Osteoblast (primary cell): ENCODE measurements around the gene WTIP. TPM values are rescaled to one million over a fixed set of nuclear protein-coding genes. Genes with fewer than 3 reads are reported as not detected.

Source experiments
- DNase-seq: peaks from one replicate; pipeline ENCODE4 v3.0.0; 2011; ENCODE audit warnings: low spot score, mixed read lengths; ENCODE audit not compliant: insufficient read length; ENCODE audit errors: missing footprints
- H2AFZ ChIP-seq: 2 replicates; pipeline ENCODE4 v1.6.0; 2011; ENCODE audit warnings: mild to moderate bottlenecking, low read length
- H3K27ac ChIP-seq: 2 replicates; pipeline ENCODE4 v1.5.1; 2011; ENCODE audit warnings: mild to moderate bottlenecking, low read depth, low read length, moderate library complexity
- H3K27me3 ChIP-seq: 2 replicates; pipeline ENCODE4 v1.6.0; 2012; ENCODE audit warnings: mild to moderate bottlenecking, control low read depth, inconsistent platforms, low read length, moderate library complexity; ENCODE audit not compliant: insufficient read depth
- H3K36me3 ChIP-seq: 2 replicates; pipeline ENCODE4 v1.5.1; 2011; ENCODE audit warnings: mild to moderate bottlenecking, low read length, control low read depth, moderate library complexity; ENCODE audit not compliant: insufficient read depth
- H3K4me1 ChIP-seq: 2 replicates; pipeline ENCODE4 v1.5.1; 2011; ENCODE audit warnings: mild to moderate bottlenecking, low read length, control low read depth, moderate library complexity; ENCODE audit not compliant: insufficient read depth
- H3K4me2 ChIP-seq: 2 replicates; pipeline ENCODE4 v1.6.0; 2011; ENCODE audit warnings: mild to moderate bottlenecking, low read length; ENCODE audit not compliant: insufficient read depth
- H3K4me3 ChIP-seq: fragments of 200-600 bp; sonication (generic); 3 replicates; pipeline ENCODE4 v1.5.1; 2012; ENCODE audit warnings: mild to moderate bottlenecking, low read length, inconsistent platforms; ENCODE audit not compliant: insufficient read depth
- H3K79me2 ChIP-seq: 2 replicates; pipeline ENCODE4 v1.6.0; 2012; ENCODE audit warnings: mild to moderate bottlenecking, low read length, control low read depth, inconsistent platforms; ENCODE audit not compliant: insufficient read depth
- H3K9me3 ChIP-seq: 2 replicates; pipeline ENCODE4 v1.5.1; 2011; ENCODE audit warnings: low read depth, low read length, control low read depth
- H4K20me1 ChIP-seq: 2 replicates; pipeline ENCODE4 v1.6.0; 2012; ENCODE audit warnings: mild to moderate bottlenecking, low read length, control low read depth; ENCODE audit not compliant: insufficient read depth
- total RNA-seq: library from RNA; depleted of rRNA; stranded (reverse); fragments of >200 nt; gene quantifications from 2 replicates; pipeline ENCODE4 v1.2.3, GENCODE V29; 2012
- TF ChIP-seq, protein P1 (sequence below): IDR thresholded peaks from 2 replicates; pipeline ENCODE4 v1.5.1; 2011; ENCODE audit warnings: mild to moderate bottlenecking, low read depth, low read length, moderate library complexity; ENCODE audit errors: extremely low read depth

Gene WTIP
- total RNA-seq, 1 donor = 38.7 TPM

DNA sequence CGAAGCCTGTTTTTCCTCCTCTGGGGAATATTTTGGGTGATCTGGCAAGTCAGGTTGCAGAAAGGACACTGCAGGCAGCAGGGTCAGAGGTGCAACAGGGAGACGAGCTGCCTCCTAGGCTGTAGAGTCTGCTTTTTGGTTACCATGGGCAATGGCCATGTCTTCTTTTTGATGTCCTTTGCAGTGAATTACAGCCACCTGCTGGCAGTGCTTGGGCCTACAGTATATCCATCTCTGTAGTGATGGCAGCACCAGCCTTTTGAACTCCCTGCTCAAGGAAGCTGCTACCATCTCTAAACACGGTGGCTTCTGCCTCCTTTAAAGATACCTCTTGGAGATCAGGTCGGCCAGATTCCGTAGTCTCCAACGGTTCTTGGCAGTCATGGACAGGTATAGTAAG, 73.9 kb downstream of the WTIP start:
- DNase-seq = no peak
- TF ChIP-seq, protein P1, sequence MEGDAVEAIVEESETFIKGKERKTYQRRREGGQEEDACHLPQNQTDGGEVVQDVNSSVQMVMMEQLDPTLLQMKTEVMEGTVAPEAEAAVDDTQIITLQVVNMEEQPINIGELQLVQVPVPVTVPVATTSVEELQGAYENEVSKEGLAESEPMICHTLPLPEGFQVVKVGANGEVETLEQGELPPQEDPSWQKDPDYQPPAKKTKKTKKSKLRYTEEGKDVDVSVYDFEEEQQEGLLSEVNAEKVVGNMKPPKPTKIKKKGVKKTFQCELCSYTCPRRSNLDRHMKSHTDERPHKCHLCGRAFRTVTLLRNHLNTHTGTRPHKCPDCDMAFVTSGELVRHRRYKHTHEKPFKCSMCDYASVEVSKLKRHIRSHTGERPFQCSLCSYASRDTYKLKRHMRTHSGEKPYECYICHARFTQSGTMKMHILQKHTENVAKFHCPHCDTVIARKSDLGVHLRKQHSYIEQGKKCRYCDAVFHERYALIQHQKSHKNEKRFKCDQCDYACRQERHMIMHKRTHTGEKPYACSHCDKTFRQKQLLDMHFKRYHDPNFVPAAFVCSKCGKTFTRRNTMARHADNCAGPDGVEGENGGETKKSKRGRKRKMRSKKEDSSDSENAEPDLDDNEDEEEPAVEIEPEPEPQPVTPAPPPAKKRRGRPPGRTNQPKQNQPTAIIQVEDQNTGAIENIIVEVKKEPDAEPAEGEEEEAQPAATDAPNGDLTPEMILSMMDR = peak; percentile 51
- peaks cover 9% of the 10 kb centered on the region for H3K27me3 ChIP-seq
- no peaks in the 10 kb centered on the region for H3K36me3 ChIP-seq
- H3K4me3 ChIP-seq = no peak overlapping the region
- H3K9me3 ChIP-seq = no peaks in the 10 kb centered on the region
- H4K20me1 ChIP-seq = no peaks in the 10 kb centered on the region
- no peaks in the 10 kb centered on the region for H3K79me2 ChIP-seq
- H2AFZ ChIP-seq = no peak overlapping the region
- peaks cover 7% of the 10 kb centered on the region for H3K4me1 ChIP-seq
- no peak overlapping the region for H3K27ac ChIP-seq
- H3K4me2 ChIP-seq = no peak overlapping the region

DNA sequence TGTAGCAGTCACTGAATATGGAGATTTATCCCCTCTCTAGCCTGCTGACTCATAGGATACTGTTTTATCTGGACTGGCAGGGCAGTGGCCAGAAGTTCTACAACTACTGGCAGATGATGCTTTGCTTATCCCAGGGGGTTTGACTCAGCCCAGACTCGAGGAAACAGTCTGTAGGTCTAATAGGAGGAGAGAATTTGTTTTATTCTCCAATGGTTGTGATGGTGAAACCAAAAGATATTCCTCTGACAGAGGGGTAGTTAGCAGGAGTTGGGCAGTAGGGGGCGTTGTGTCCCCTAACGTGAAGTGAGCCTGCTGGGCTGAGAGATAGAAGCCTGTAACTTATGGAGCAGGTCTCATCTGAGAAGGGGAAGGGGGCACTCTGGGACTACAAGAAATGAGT, 74.9 kb downstream of the WTIP start:
- TF ChIP-seq, protein P1 = peak; percentile 71
- peaks cover 7% of the 10 kb centered on the region for H3K4me1 ChIP-seq
- no peak for DNase-seq
- no peak overlapping the region for H3K4me3 ChIP-seq
- no peaks in the 10 kb centered on the region for H3K36me3 ChIP-seq
- no peaks in the 10 kb centered on the region for H4K20me1 ChIP-seq
- no peaks in the 10 kb centered on the region for H3K9me3 ChIP-seq
- H2AFZ ChIP-seq = no peak overlapping the region
- no peak overlapping the region for H3K27ac ChIP-seq
- no peak overlapping the region for H3K4me2 ChIP-seq
- no peaks in the 10 kb centered on the region for H3K79me2 ChIP-seq
- H3K27me3 ChIP-seq = peaks cover 9% of the 10 kb centered on the region

DNA sequence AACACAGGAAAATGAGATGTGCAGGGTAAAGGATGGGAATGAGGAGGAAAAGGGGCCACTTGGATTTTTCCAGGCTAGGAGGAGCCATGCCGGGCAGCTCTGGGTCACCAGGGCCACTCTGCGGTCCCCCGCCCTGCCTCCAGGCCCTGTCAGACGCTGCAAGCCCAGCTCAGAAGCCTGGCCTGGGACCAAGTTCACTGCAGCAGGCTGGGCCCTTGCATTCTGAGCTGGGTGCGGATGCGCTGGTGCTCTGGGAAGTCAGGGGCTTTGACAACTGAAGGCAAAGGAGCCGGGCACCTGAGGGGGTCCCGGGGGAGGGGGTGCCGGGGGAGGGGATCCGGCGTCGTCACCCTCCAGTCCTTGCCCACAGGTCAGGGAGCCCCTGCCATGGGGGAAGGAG, 77.5 kb downstream of the WTIP start:
- H3K4me1 ChIP-seq = peaks cover 7% of the 10 kb centered on the region
- TF ChIP-seq, protein P1 = no peak

DNA sequence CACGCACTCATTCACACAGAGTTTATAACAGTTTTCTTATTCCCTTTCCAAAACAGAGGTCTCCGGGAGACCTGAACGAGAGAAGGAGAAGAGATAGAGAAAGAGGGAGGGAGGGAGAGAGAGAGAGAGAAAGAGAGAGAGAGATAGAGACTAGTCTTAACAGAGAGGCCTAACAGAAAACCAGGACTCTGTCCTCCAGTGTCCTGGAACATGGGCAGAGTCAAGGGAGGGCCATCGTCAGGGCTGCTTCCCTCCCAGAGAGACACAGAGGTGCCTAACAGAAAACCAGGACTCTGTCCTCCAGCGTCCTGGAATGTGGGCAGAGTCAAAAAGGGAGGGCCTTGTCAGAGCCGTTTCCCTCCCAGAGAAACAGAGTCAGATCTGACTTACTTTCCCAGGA, 78.7 kb downstream of the WTIP start:
- no peak overlapping the region for H3K4me3 ChIP-seq

More for the DNA sequence above, 77.5 kb downstream of the WTIP start:
- no peaks in the 10 kb centered on the region for H3K79me2 ChIP-seq
- DNase-seq = no peak
- H3K27ac ChIP-seq = no peak overlapping the region
- no peak overlapping the region for H3K4me3 ChIP-seq
- no peaks in the 10 kb centered on the region for H4K20me1 ChIP-seq
- H2AFZ ChIP-seq = no peak overlapping the region
- no peak overlapping the region for H3K4me2 ChIP-seq
- H3K36me3 ChIP-seq = no peaks in the 10 kb centered on the region
- no peaks in the 10 kb centered on the region for H3K9me3 ChIP-seq
- peaks cover 9% of the 10 kb centered on the region for H3K27me3 ChIP-seq

More for the DNA sequence above, 78.7 kb downstream of the WTIP start:
- H3K27me3 ChIP-seq = peaks cover 9% of the 10 kb centered on the region
- peaks cover 7% of the 10 kb centered on the region for H3K4me1 ChIP-seq
- H3K4me2 ChIP-seq = no peak overlapping the region
- no peak overlapping the region for H3K27ac ChIP-seq
- no peaks in the 10 kb centered on the region for H3K79me2 ChIP-seq
- no peaks in the 10 kb centered on the region for H4K20me1 ChIP-seq
- H3K9me3 ChIP-seq = no peaks in the 10 kb centered on the region
- DNase-seq = no peak
- no peak overlapping the region for H2AFZ ChIP-seq
- TF ChIP-seq, protein P1 = no peak
- no peaks in the 10 kb centered on the region for H3K36me3 ChIP-seq

Other genes starting within 250 kb of the WTIP start
- 25.0 and 29.8 TPM in 2 replicates for gene GARRE1, start 227.2 kb upstream of the WTIP start, total RNA-seq
- gene GPI, start 116.6 kb upstream of the WTIP start, total RNA-seq = 122 and 133 TPM in 2 replicates
- gene PDCD2L, start 77.4 kb upstream of the WTIP start, total RNA-seq = 9.4 and 10.5 TPM in 2 replicates
- gene UBA2, start 53.4 kb upstream of the WTIP start, total RNA-seq = 112 and 121 TPM in 2 replicates
- gene SCGB2B2, start 195.4 kb downstream of the WTIP start, total RNA-seq = 0.29 and 0.36 TPM in 2 replicates
- gene ZNF302, start 195.9 kb downstream of the WTIP start, total RNA-seq = 19.2 and 19.4 TPM in 2 replicates